Activated T-cell treated with anti-CD3 and anti-CD28 coated beads, Interleukin-2, amount 50 U/mL, for 72 hours (primary cell): Measurements from ENCODE around the gene PPP1R13L. TPM values are rescaled to one million over a fixed set of nuclear protein-coding genes. Genes with fewer than 3 reads are reported as not detected.
"Not testable (repeated sequence)": the region's sequence is repeated elsewhere in the genome, so short reads cannot be mapped to it uniquely, and the experiment has no call there.

ENCODE experiments used
- ATAC-seq, 2 donors: fragments of 150-1000 bp; cut with Tn5 transposase; replicated peaks in 1 of 2; 2 replicates each; pipeline ENCODE4 v1.10.0; 2021; ENCODE audit warnings: moderate library complexity in 2 of 2, mild to moderate bottlenecking in 1 of 2
- DNase-seq, 2 donors: peaks; one replicate each; pipeline ENCODE4 v3.0.0; 2021 to 2022; ENCODE audit warnings: mixed read lengths in 1 of 2
- H3K27ac Mint-ChIP-seq: one replicate; pipeline ENCODE4 v1.8.0; 2022; ENCODE audit warnings: mild to moderate bottlenecking, moderate library complexity, mixed read lengths
- H3K27me3 Mint-ChIP-seq: one replicate; pipeline ENCODE4 v1.8.0; 2022; ENCODE audit warnings: low read depth, mixed read lengths
- H3K36me3 Mint-ChIP-seq, 2 donors: one replicate each; pipeline ENCODE4 v1.8.0; 2022; ENCODE audit warnings: mixed read lengths in 2 of 2, mild to moderate bottlenecking in 1 of 2; ENCODE audit not compliant: insufficient read depth in 2 of 2
- H3K4me1 Mint-ChIP-seq: one replicate; pipeline ENCODE4 v1.8.0; 2022; ENCODE audit warnings: low read depth, mixed read lengths
- H3K4me3 Mint-ChIP-seq, 2 donors: one replicate each; pipeline ENCODE4 v1.8.0; 2022; ENCODE audit warnings: mild to moderate bottlenecking in 2 of 2, mixed read lengths in 2 of 2, moderate library complexity in 2 of 2
- H3K9me3 Mint-ChIP-seq, 2 donors: one replicate each; pipeline ENCODE4 v1.8.0; 2022; ENCODE audit warnings: mixed read lengths in 2 of 2
- total RNA-seq, 2 donors: library from RNA; stranded (reverse); gene quantifications; one replicate each; pipeline ENCODE4 v1.2.3, GENCODE V29; 2022

Gene PPP1R13L
- total RNA-seq, 2 donors from 2014 or later: 22.7 to 32.0 TPM

GRCh38 chr19:45423589-45424190 is 18.8 kb upstream of the PPP1R13L start, which contains the start of gene ERCC1:
Gene ERCC1 (minus strand): TSS chr19:45423917. CDS start chr19:45423374, 543 bp downstream.
- peak; percentile 80 to 81 for ATAC-seq
- peak; percentile 91 to 92 for DNase-seq
- Mint-ChIP-seq H3K9me3 (no peaks in the 10 kb centered on the region), H3K36me3 (peaks cover 0 to 3% of the 10 kb centered on the region in 2 donors), H3K4me3 (peak within 1 kb of the TSS; percentile 97 to 99), H3K4me1 (peaks cover 71% of the 10 kb centered on the region), H3K27me3 (peaks cover 6% of the 10 kb centered on the region), H3K27ac (peak within 1 kb of the TSS; percentile 93)

- Mint-ChIP-seq H3K27ac (peak overlapping the region; percentile 93), H3K4me1 (peaks cover 66% of the 10 kb centered on the region), H3K9me3 (no peaks in the 10 kb centered on the region), H3K36me3 (peaks cover 0 to 8% of the 10 kb centered on the region in 2 donors), H3K27me3 (peaks cover under 1% of the 10 kb centered on the region), H3K4me3 (peak overlapping the region; percentile 97 to 99)
- DNase-seq (no peak), ATAC-seq (no peak)
These were observed 18.2 kb upstream of the PPP1R13L start for GRCh38 chr19:45423033-45423588.

- ATAC-seq (no peak), DNase-seq (no peak)
- no peaks in the 10 kb centered on the region for H3K27me3 Mint-ChIP-seq
- H3K36me3 Mint-ChIP-seq: peaks cover 0 to 15% of the 10 kb centered on the region in 2 donors
- H3K27ac Mint-ChIP-seq: no peak overlapping the region
- H3K4me3 Mint-ChIP-seq: peak overlapping the region in 1 of 2 donors; percentile 37
- H3K4me1 Mint-ChIP-seq: peaks cover 56% of the 10 kb centered on the region
- no peaks in the 10 kb centered on the region for H3K9me3 Mint-ChIP-seq
These were observed 17.2 kb upstream of the PPP1R13L start for GRCh38 chr19:45421947-45422498.

- H3K4me1 Mint-ChIP-seq: peaks cover 53% of the 10 kb centered on the region
- peaks cover 0 to 16% of the 10 kb centered on the region in 2 donors for H3K36me3 Mint-ChIP-seq
- DNase-seq (no peak), ATAC-seq (no peak)
- no peak overlapping the region for H3K27ac Mint-ChIP-seq
- no peaks in the 10 kb centered on the region for H3K27me3 Mint-ChIP-seq
- H3K9me3 Mint-ChIP-seq: no peaks in the 10 kb centered on the region
- H3K4me3 Mint-ChIP-seq: peak overlapping the region in 1 of 2 donors; percentile 50
These were observed 16.0 kb upstream of the PPP1R13L start for GRCh38 chr19:45420871-45421270.

- Mint-ChIP-seq H3K4me1 (peaks cover 53% of the 10 kb centered on the region), H3K4me3 (peak overlapping the region in 1 of 2 donors; percentile 50), H3K27ac (no peak overlapping the region), H3K27me3 (no peaks in the 10 kb centered on the region), H3K36me3 (peaks cover 0 to 16% of the 10 kb centered on the region in 2 donors), H3K9me3 (no peaks in the 10 kb centered on the region)
- no peak for DNase-seq
- ATAC-seq: no peak
These were observed 15.5 kb upstream of the PPP1R13L start for GRCh38 chr19:45420356-45420755.

GRCh38 chr19:45419895-45420294 is 15.0 kb upstream of the PPP1R13L start:
- Mint-ChIP-seq H3K9me3 (no peaks in the 10 kb centered on the region), H3K27ac (peak overlapping the region; percentile 42), H3K36me3 (peaks cover 0 to 16% of the 10 kb centered on the region in 2 donors), H3K27me3 (no peaks in the 10 kb centered on the region), H3K4me3 (no peak overlapping the region), H3K4me1 (peaks cover 53% of the 10 kb centered on the region)
- ATAC-seq: no peak
- no peak for DNase-seq

- Mint-ChIP-seq H3K27ac (peak overlapping the region; percentile 42), H3K36me3 (peaks cover 0 to 16% of the 10 kb centered on the region in 2 donors), H3K27me3 (no peaks in the 10 kb centered on the region), H3K4me3 (no peak overlapping the region), H3K9me3 (no peaks in the 10 kb centered on the region), H3K4me1 (peaks cover 48% of the 10 kb centered on the region)
- DNase-seq (no peak), ATAC-seq (no peak)
These were observed 14.5 kb upstream of the PPP1R13L start for GRCh38 chr19:45419396-45419795.

GRCh38 chr19:45418802-45419201 is 13.9 kb upstream of the PPP1R13L start:
- Mint-ChIP-seq H3K4me3 (no peak overlapping the region), H3K27ac (no peak overlapping the region), H3K4me1 (peaks cover 42% of the 10 kb centered on the region), H3K9me3 (no peaks in the 10 kb centered on the region), H3K36me3 (peaks cover 0 to 19% of the 10 kb centered on the region in 2 donors), H3K27me3 (no peaks in the 10 kb centered on the region)
- ATAC-seq: no peak
- no peak for DNase-seq

- ATAC-seq (no peak), DNase-seq (no peak)
- Mint-ChIP-seq H3K9me3 (no peaks in the 10 kb centered on the region), H3K27me3 (no peaks in the 10 kb centered on the region), H3K27ac (no peak overlapping the region), H3K4me1 (peaks cover 25% of the 10 kb centered on the region), H3K36me3 (peaks cover 0 to 19% of the 10 kb centered on the region in 2 donors), H3K4me3 (no peak overlapping the region)
These were observed 12.3 kb upstream of the PPP1R13L start for GRCh38 chr19:45417151-45417550.

- no peak for DNase-seq
- no peak overlapping the region for H3K4me3 Mint-ChIP-seq
- peak overlapping the region; percentile 87 for H3K27ac Mint-ChIP-seq
- H3K9me3 Mint-ChIP-seq: no peaks in the 10 kb centered on the region
- peaks cover 4% of the 10 kb centered on the region for H3K4me1 Mint-ChIP-seq
- ATAC-seq: no peak
- no peaks in the 10 kb centered on the region for H3K27me3 Mint-ChIP-seq
- H3K36me3 Mint-ChIP-seq: peaks cover 0 to 25% of the 10 kb centered on the region in 2 donors
These were observed 9.6 kb upstream of the PPP1R13L start for GRCh38 chr19:45414468-45414867.

GRCh38 chr19:45413497-45413896 is 8.6 kb upstream of the PPP1R13L start:
- H3K9me3 Mint-ChIP-seq: no peaks in the 10 kb centered on the region
- peaks cover 0 to 29% of the 10 kb centered on the region in 2 donors for H3K36me3 Mint-ChIP-seq
- H3K27me3 Mint-ChIP-seq: no peaks in the 10 kb centered on the region
- no peak overlapping the region for H3K27ac Mint-ChIP-seq
- no peak overlapping the region for H3K4me3 Mint-ChIP-seq
- DNase-seq (no peak), ATAC-seq (no peak)
- H3K4me1 Mint-ChIP-seq: peaks cover 5% of the 10 kb centered on the region

GRCh38 chr19:45410330-45410729 is 5.5 kb upstream of the PPP1R13L start:
- H3K27ac Mint-ChIP-seq, ATAC-seq, H3K4me3 Mint-ChIP-seq, H3K27me3 Mint-ChIP-seq, H3K9me3 Mint-ChIP-seq, DNase-seq: not testable (repeated sequence)
- peaks cover 33% of the 10 kb centered on the region for H3K4me1 Mint-ChIP-seq
- H3K36me3 Mint-ChIP-seq: peaks cover 1 to 17% of the 10 kb centered on the region in 2 donors

GRCh38 chr19:45409557-45409920 is 4.7 kb upstream of the PPP1R13L start:
- H3K4me3 Mint-ChIP-seq: no peak overlapping the region

More at GRCh38 chr19:45409557-45409920, 4.7 kb upstream of the PPP1R13L start:
- Mint-ChIP-seq H3K27ac (no peak overlapping the region), H3K36me3 (peaks cover 1 to 17% of the 10 kb centered on the region in 2 donors), H3K27me3 (peaks cover 2% of the 10 kb centered on the region), H3K4me1 (peaks cover 41% of the 10 kb centered on the region), H3K9me3 (no peaks in the 10 kb centered on the region)
- DNase-seq (no peak), ATAC-seq (no peak)
